ENCODE measurements around the gene C4orf50.

- TF ChIP-seq, protein P1, sequence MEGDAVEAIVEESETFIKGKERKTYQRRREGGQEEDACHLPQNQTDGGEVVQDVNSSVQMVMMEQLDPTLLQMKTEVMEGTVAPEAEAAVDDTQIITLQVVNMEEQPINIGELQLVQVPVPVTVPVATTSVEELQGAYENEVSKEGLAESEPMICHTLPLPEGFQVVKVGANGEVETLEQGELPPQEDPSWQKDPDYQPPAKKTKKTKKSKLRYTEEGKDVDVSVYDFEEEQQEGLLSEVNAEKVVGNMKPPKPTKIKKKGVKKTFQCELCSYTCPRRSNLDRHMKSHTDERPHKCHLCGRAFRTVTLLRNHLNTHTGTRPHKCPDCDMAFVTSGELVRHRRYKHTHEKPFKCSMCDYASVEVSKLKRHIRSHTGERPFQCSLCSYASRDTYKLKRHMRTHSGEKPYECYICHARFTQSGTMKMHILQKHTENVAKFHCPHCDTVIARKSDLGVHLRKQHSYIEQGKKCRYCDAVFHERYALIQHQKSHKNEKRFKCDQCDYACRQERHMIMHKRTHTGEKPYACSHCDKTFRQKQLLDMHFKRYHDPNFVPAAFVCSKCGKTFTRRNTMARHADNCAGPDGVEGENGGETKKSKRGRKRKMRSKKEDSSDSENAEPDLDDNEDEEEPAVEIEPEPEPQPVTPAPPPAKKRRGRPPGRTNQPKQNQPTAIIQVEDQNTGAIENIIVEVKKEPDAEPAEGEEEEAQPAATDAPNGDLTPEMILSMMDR (conservative IDR thresholded peaks at IDR 0.05; ENCODE audit: low read depth in 2 of 2), result no peak
- TF ChIP-seq EZH2phosphoT487 (IDR thresholded peaks at IDR 0.05; ENCODE audit: unreplicated experiment) (no peak), ZNF114 (CRISPR knock-in tag; IDR thresholded peaks at IDR 0.05) (no peak), EZH2 (IDR thresholded peaks at IDR 0.05; ENCODE audit: low read depth, unreplicated experiment) (no peak), JUNB (IDR thresholded peaks at IDR 0.05; ENCODE audit: unreplicated experiment) (no peak), POLR2AphosphoS5 (IDR thresholded peaks at IDR 0.05; ENCODE audit: low read depth) (no peak), CREB1 (CRISPR knock-in tag; IDR thresholded peaks at IDR 0.05; ENCODE audit: low read depth) (no peak), NANOG (IDR thresholded peaks at IDR 0.05; ENCODE audit: borderline replicate concordance) (no peak)
- TF ChIP-seq, protein P2, sequence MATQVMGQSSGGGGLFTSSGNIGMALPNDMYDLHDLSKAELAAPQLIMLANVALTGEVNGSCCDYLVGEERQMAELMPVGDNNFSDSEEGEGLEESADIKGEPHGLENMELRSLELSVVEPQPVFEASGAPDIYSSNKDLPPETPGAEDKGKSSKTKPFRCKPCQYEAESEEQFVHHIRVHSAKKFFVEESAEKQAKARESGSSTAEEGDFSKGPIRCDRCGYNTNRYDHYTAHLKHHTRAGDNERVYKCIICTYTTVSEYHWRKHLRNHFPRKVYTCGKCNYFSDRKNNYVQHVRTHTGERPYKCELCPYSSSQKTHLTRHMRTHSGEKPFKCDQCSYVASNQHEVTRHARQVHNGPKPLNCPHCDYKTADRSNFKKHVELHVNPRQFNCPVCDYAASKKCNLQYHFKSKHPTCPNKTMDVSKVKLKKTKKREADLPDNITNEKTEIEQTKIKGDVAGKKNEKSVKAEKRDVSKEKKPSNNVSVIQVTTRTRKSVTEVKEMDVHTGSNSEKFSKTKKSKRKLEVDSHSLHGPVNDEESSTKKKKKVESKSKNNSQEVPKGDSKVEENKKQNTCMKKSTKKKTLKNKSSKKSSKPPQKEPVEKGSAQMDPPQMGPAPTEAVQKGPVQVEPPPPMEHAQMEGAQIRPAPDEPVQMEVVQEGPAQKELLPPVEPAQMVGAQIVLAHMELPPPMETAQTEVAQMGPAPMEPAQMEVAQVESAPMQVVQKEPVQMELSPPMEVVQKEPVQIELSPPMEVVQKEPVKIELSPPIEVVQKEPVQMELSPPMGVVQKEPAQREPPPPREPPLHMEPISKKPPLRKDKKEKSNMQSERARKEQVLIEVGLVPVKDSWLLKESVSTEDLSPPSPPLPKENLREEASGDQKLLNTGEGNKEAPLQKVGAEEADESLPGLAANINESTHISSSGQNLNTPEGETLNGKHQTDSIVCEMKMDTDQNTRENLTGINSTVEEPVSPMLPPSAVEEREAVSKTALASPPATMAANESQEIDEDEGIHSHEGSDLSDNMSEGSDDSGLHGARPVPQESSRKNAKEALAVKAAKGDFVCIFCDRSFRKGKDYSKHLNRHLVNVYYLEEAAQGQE (IDR thresholded peaks at IDR 0.05; ENCODE audit: unreplicated experiment), result no peak
These were observed 133.4 kb downstream of the C4orf50 start for GRCh38 chr4:5884796-5885195.

All from GM23338 (cell line).